Esophagus (tissue), 2 donors: Measurements from ENCODE around the gene UBE2D2. TPM values are rescaled to one million over a fixed set of nuclear protein-coding genes. Genes with fewer than 3 reads are reported as not detected.

ENCODE experiments used
- H3K27ac ChIP-seq, 2 donors: one replicate each; pipeline ENCODE4 v1.5.1; 2013; ENCODE audit warnings: low read depth in 2 of 2, mild to moderate bottlenecking in 2 of 2, inconsistent platforms in 1 of 2, low read length in 1 of 2, moderate library complexity in 1 of 2
- H3K27me3 ChIP-seq, 2 donors: one replicate each; pipeline ENCODE4 v1.6.1; 2013; ENCODE audit warnings: low read length in 2 of 2, control low read depth in 1 of 2, mild to moderate bottlenecking in 1 of 2; ENCODE audit not compliant: insufficient read depth in 2 of 2, control insufficient read depth in 1 of 2
- H3K36me3 ChIP-seq, 2 donors: one replicate each; pipeline ENCODE4 v1.6.1; 2013; ENCODE audit warnings: low read length in 1 of 2; ENCODE audit not compliant: control insufficient read depth in 2 of 2, insufficient read depth in 2 of 2
- H3K4me1 ChIP-seq, 2 donors: one replicate each; pipeline ENCODE4 v1.6.1; 2013; ENCODE audit warnings: low read length in 1 of 2; ENCODE audit not compliant: control insufficient read depth in 2 of 2, insufficient read depth in 2 of 2
- H3K4me3 ChIP-seq, 2 donors: one replicate each; pipeline ENCODE4 v1.5.1; 2013; ENCODE audit warnings: low read length in 2 of 2, mild to moderate bottlenecking in 2 of 2, low read depth in 1 of 2, moderate library complexity in 1 of 2
- H3K9me3 ChIP-seq, 2 donors: one replicate each; pipeline ENCODE4 v1.6.1; 2013; ENCODE audit warnings: mild to moderate bottlenecking in 2 of 2, low read depth in 1 of 2, low read length in 1 of 2, moderate library complexity in 1 of 2; ENCODE audit not compliant: control insufficient read depth in 2 of 2, insufficient read depth in 1 of 2
- WGBS, 2 donors: extraction: QIAGEN DNeasy Blood & Tissue Kit; methylation state at CpG; one replicate each; pipeline ENCODE4 v1.1.7; 2013; 5-methylcytosine and 5-hydroxymethylcytosine counted together
- polyA plus RNA-seq, 2 donors: library from polyadenylated mRNA; stranded (reverse); fragments of 200-250 nt; gene quantifications; one replicate each; pipeline ENCODE4 v1.2.3, GENCODE V29; 2013
- donor health status: healthy with polysubstance abuse.
- donor health status: Bipolar disorder and iron deficiency.

Gene UBE2D2
- polyA plus RNA-seq, 2 donors: 43.4 to 76.9 TPM

- H3K36me3 ChIP-seq: no peaks in the 10 kb centered on the region
- H3K9me3 ChIP-seq: no peaks in the 10 kb centered on the region
- no peaks in the 10 kb centered on the region for H3K27me3 ChIP-seq
- H3K4me1 ChIP-seq: peaks cover 21 to 53% of the 10 kb centered on the region in 2 donors
- WGBS, 2 donors: 49 to 65% methylated on average over 10 to 12 of the region's 12 CpGs
- peak overlapping the region; percentile 95 to 96 for H3K27ac ChIP-seq
- peak overlapping the region in 1 of 2 donors; percentile 1 for H3K4me3 ChIP-seq
These were observed 96.5 kb downstream of the UBE2D2 start for GRCh38 chr5:139657363-139658321.

GRCh38 chr5:139658501-139658927 lies 97.4 kb downstream of the UBE2D2 start:
- WGBS, 2 donors: 45 to 56% methylated on average over 9 to 14 of the region's 14 CpGs
- no peaks in the 10 kb centered on the region for H3K27me3 ChIP-seq
- no peak overlapping the region for H3K4me3 ChIP-seq
- H3K36me3 ChIP-seq: no peaks in the 10 kb centered on the region
- H3K4me1 ChIP-seq: peaks cover 21 to 52% of the 10 kb centered on the region in 2 donors
- peak overlapping the region; percentile 95 to 96 for H3K27ac ChIP-seq
- H3K9me3 ChIP-seq: no peaks in the 10 kb centered on the region

GRCh38 chr5:139658928-139659667 lies 98.0 kb downstream of the UBE2D2 start:
- Histone ChIP-seq H3K9me3 (no peaks in the 10 kb centered on the region), H3K27ac (peak overlapping the region; percentile 95 to 96), H3K36me3 (no peaks in the 10 kb centered on the region), H3K4me3 (peak overlapping the region; percentile 23 to 24), H3K4me1 (peaks cover 21 to 49% of the 10 kb centered on the region in 2 donors), H3K27me3 (no peaks in the 10 kb centered on the region)
- WGBS, 2 donors: 36 to 47% methylated on average over 15 of the region's 15 CpGs

- peak overlapping the region; percentile 23 to 24 for H3K4me3 ChIP-seq
- H3K36me3 ChIP-seq: no peaks in the 10 kb centered on the region
- H3K27ac ChIP-seq: peak overlapping the region; percentile 95 to 96
These were observed 98.6 kb downstream of the UBE2D2 start for GRCh38 chr5:139659695-139660101.

GRCh38 chr5:139660105-139660922 lies 99.2 kb downstream of the UBE2D2 start:
- Histone ChIP-seq H3K4me1 (peaks cover 21 to 49% of the 10 kb centered on the region in 2 donors), H3K9me3 (no peaks in the 10 kb centered on the region), H3K36me3 (no peaks in the 10 kb centered on the region), H3K27me3 (no peaks in the 10 kb centered on the region), H3K27ac (peak overlapping the region; percentile 95 to 96), H3K4me3 (peak overlapping the region in 1 of 2 donors; percentile 24)
- WGBS, 2 donors: 32 to 33% methylated on average over 14 of the region's 14 CpGs

More at GRCh38 chr5:139659695-139660101, 98.6 kb downstream of the UBE2D2 start:
- H3K9me3 ChIP-seq: no peaks in the 10 kb centered on the region
- peaks cover 21 to 49% of the 10 kb centered on the region in 2 donors for H3K4me1 ChIP-seq
- 31 to 33% methylated on average over 12 to 13 of the region's 13 CpGs for WGBS, 2 donors
- H3K27me3 ChIP-seq: no peaks in the 10 kb centered on the region

- no peaks in the 10 kb centered on the region for H3K9me3 ChIP-seq
- no peaks in the 10 kb centered on the region for H3K27me3 ChIP-seq
- 27 to 37% methylated on average over 40 to 41 of the region's 41 CpGs for WGBS, 2 donors
- H3K4me3 ChIP-seq: peak overlapping the region; percentile 4 to 33
- H3K27ac ChIP-seq: peak overlapping the region; percentile 95 to 96
- H3K36me3 ChIP-seq: no peaks in the 10 kb centered on the region
- H3K4me1 ChIP-seq: peaks cover 16 to 45% of the 10 kb centered on the region in 2 donors
These were observed 100.0 kb downstream of the UBE2D2 start for GRCh38 chr5:139660923-139661814.

GRCh38 chr5:139662617-139663016 lies 101.5 kb downstream of the UBE2D2 start:
- no peaks in the 10 kb centered on the region for H3K27me3 ChIP-seq
- peaks cover 14 to 38% of the 10 kb centered on the region in 2 donors for H3K4me1 ChIP-seq
- 82 to 87% methylated on average over 9 of the region's 9 CpGs for whole genome bisulfite sequencing, 2 donors
- no peak overlapping the region for H3K4me3 ChIP-seq
- H3K9me3 ChIP-seq: no peaks in the 10 kb centered on the region
- H3K36me3 ChIP-seq: no peaks in the 10 kb centered on the region
- peak overlapping the region in 1 of 2 donors; percentile 96 for H3K27ac ChIP-seq

- H3K4me1 ChIP-seq: peaks cover 14 to 31% of the 10 kb centered on the region in 2 donors
- H3K27ac ChIP-seq: no peak overlapping the region
- H3K9me3 ChIP-seq: no peaks in the 10 kb centered on the region
- H3K4me3 ChIP-seq: no peak overlapping the region
- 85 to 91% methylated on average over 14 of the region's 14 CpGs for WGBS, 2 donors
- H3K36me3 ChIP-seq: no peaks in the 10 kb centered on the region
- no peaks in the 10 kb centered on the region for H3K27me3 ChIP-seq
These were observed 102.3 kb downstream of the UBE2D2 start for GRCh38 chr5:139663207-139664085.
